ENCODE data around the gene GABRR3. TPM values are rescaled to one million over a fixed set of nuclear protein-coding genes. Genes with fewer than 3 reads are reported as not detected.

The GABRR3 gene
- polyA plus RNA-seq, 3 donors from 2014 or later, result not detected

Other genes with a start within 250 kb of the GABRR3 start
- gene CRYBG3, start 213.3 kb downstream of the GABRR3 start, polyA plus RNA-seq, result under 1 TPM in 2 of 3 donors, not detected in 1; 0.17 to 0.48 TPM
- 10 to 100 TPM; 12.3 to 18.8 (median 16.8) TPM for gene RIOX2, start 62.9 kb downstream of the GABRR3 start, polyA plus RNA-seq
- not detected for gene OR5AC2, start 51.9 kb upstream of the GABRR3 start, polyA plus RNA-seq
- not detected for gene OR5H1, start 95.4 kb upstream of the GABRR3 start, polyA plus RNA-seq
- not detected for gene OR5H14, start 112.2 kb upstream of the GABRR3 start, polyA plus RNA-seq
- gene OR5H15, start 131.4 kb upstream of the GABRR3 start, polyA plus RNA-seq, result not detected
- gene OR5H6, start 228.9 kb upstream of the GABRR3 start, polyA plus RNA-seq, result not detected
- gene OR5H2, start 247.2 kb upstream of the GABRR3 start, polyA plus RNA-seq, result not detected